Measurements from ENCODE around the gene GRM5. TPM values are rescaled to one million over a fixed set of nuclear protein-coding genes. Genes with fewer than 3 reads are reported as not detected.
"Not testable (repeated sequence)": the region's sequence is repeated elsewhere in the genome, so short reads cannot be mapped to it uniquely, and the experiment has no call there.

The GRM5 gene
- polyA plus RNA-seq, 1 donor = 0.05 TPM

GRCh38 chr11:88972210-88972609 lies 93.6 kb downstream of the GRM5 start:
- DNase-seq = no peak

DNA sequence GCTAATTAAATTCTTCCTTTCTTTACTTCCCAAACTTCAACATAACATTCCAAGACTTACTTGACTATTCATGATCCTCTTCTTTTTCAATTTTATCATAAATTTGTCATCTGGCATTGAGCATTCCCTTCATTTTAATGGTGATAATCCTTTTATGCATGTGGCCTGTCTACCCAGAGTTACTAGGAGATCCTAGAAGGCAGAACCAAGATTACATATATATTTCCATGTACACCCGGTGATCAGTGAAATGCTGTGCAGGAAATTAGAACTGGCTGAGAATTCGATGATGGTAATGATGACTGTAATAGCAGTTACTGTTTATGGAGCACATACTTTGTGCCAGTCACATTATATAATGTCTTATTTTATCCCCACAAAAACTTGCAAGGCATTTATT lies 104.2 kb downstream of the GRM5 start:
- not testable (repeated sequence) for DNase-seq

DNA sequence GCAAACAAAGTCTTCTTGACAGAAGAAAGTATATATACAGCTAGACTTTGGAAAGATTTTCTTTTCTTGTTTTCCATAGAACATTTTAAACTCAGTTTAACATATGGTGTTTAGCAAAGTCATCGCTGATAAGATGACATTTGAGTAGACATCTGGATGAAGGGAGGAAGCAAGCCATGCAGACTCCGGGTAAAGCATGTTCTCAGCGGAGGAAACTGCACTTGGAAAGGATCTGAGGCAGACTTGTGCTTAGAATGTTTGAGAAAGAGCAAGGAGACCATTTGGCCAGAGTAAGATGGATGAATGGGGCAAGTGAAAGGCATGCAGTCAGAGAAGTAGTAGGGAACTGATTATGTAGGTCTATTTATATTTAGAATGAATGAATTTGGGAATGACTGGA lies 105.9 kb downstream of the GRM5 start:
- not testable (repeated sequence) for DNase-seq

DNA sequence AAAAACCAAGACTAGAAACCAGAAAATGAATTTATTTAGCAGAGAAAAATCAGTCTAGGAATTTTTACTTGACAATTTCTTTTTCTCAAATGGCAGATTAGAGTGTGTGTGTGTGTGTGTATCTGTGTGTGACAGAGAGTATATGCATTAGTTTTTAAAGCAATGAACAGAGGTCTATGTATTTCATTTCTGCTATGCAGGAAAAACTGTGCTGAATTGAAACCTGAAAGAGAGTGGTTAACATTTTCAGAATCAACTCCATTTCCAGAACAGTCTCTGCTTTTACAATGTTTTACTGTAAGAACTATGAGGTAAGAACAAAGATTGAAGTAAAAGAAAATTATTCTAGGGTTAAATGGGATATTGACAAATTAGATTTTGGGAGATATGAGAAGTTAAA lies 114.8 kb downstream of the GRM5 start:
- DNase-seq = no peak

DNA sequence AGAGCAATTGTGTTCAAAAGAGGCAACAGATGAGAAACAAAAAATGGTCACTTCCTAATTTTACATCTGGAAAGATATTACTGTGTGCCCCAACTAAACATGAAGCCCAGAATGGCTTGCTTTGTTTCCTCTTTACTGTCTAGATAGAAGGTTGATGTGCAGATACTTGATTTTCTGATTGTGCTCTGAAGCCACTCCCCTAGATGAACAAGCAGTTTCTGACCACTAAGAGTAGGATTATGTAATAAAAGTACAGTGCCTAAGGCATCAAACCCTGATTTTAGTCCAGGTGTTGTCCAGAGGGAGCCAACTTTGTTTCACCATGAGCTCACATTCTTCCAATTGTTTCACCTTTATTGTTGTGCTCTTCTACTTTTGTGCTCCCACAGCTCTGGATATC lies 116.9 kb downstream of the GRM5 start:
- DNase-seq = not testable (repeated sequence)

DNA sequence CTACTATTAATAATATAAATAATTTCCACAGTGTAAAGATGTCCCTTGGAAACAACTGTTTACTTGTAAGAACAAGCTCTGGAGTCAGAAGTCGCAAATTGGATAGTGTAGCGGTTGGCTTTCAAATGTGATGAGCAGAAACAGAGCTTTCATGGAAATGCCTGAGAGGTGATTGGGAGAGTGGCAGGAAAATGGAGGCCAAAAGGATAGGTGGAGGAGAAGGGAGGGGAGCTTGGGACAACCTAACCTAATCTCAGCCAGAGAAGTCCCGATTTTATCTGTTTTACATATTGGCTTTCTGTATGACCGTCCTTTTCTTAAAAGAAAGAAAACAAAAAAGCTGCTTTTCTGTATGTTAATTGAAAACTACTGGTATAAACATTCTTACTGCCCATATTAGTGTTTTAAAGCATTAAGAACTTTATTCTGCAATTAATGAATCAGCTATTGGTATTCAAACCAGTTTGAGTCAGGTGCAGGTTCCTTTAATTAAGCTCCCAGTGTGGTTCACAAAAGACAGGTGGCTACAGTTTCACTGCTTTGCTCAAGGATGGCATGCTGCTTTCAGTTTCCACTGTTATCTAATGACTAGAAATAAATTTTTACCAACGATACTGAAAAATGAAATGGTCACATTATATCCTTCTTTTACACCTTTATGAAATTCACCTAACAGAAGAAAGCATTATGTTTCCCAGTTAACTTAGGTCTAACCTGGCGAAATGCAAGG lies 117.8 kb downstream of the GRM5 start:
- not testable (repeated sequence) for DNase-seq

GRCh38 chr11:88929665-88930064 lies 136.1 kb downstream of the GRM5 start:
- not testable (repeated sequence) for DNase-seq

DNA sequence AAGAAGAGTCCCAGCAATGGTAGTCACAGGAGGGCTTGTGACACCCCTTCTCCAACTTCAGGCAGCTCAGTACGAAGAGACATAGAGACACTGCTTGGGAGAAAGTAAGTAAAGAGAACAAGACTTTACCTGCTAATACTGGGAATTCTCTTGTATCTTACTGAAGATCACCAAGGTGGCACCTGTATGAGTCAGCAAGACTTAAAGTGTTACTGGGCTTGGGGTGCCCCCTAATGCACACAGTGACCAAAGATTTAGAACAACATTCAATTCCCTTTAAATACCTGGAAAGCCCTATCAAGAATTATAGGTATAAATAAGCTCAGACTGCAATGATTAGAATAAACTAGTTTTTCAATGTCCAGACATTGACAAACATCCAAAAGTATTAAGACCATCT lies 148.7 kb downstream of the GRM5 start:
- not testable (repeated sequence) for DNase-seq

DNA sequence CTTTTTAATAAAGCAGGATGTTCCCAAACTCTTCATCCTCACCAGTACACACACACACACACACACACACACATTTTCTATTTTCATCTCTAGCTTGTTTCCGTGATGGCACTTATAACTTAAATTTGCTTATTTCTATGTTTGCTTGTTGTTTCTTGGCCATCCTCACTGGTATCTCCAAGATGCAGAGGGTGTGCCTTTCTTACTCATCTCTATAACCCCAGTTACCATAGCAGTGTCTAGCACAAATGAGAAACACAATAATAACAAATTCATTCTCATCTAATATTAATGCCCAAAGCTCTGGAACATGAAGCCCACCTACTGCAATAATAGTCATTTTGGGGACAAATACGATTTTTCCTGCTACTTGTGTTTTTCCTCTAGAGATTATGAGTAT lies 156.3 kb downstream of the GRM5 start:
- DNase-seq = no peak

- DNase-seq = not testable (repeated sequence)
Observed at GRCh38 chr11:88901436-88901835, 164.3 kb downstream of the GRM5 start.

DNA sequence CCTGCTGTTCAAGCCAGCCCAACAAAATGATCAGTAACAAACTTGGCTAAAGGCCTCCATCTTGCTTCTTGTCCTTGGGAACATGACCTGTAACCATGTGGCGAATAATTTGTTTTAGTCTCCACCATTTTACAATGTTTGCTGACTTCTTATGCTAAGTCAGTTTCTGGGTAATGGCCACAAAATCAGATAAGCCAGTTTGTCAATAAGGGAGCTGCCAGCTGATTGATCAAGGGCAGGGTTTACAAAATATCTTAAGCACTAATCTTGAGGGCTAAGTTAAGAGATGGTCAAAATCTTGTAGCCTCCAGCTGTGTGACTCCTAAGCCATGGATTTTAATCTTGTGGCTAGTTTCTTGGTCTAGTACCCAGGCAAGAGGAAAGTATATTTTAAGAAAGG lies 176.9 kb downstream of the GRM5 start:
- DNase-seq = not testable (repeated sequence)

DNA sequence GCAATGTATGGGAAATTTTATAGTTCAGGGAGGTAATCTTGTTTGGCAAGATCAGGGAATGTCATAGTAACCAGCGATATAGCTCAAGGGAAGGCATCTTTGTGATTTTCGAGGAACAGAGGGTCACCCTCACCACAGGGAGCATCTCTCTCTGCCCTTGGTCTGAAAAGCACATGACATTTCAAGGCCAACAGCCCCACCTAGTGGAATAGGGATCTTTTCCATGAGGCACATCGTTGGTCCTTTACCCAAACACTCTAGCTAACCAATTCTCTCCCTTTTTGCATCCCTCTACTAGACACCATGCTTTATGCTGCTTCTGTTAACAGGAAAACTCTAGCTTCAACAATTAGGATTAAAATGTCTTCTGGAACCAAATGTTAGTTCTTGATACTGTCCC lies 179.0 kb downstream of the GRM5 start:
- DNase-seq = no peak

DNA sequence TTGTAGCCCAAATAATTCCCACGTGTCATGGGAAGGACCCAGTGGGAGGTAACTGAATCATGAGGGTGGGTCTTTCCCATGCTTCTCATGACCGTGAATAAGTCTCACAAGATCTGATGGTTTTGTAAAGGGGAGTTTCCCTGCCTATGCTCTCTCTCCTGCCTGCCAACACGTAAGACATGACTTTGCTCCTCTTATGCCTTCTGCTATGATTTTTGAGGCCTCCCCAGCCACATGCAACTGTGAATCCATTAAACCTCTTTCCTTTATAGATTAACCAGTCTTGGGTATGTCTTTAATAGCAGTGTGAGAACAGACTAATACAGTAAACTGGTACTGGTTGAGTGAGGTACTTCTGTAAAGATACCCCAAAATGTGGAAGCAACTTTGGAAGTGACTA lies 183.0 kb downstream of the GRM5 start:
- DNase-seq = not testable (repeated sequence)

DNA sequence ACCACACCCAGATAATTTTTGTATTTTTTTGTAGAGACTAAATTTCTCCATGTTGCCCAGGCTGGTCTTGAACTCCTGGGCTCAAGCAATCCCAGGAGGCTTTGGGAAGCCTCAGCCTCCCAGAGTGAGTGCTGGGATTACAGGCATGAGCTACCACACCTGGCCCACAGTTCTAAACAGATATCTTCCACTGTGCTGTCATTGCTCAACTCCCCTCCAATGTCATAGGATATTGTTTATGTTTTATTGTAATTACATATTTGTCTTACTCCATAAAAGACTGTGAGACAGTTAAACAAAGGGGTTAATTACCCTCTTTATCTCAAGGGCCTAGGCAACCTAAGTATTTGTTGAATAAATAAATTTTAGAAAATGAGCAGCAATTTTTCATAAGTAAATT lies 204.2 kb downstream of the GRM5 start:
- no peak for DNase-seq

GRCh38 chr11:88860431-88860830 lies 205.4 kb downstream of the GRM5 start:
- DNase-seq = not testable (repeated sequence)

DNA sequence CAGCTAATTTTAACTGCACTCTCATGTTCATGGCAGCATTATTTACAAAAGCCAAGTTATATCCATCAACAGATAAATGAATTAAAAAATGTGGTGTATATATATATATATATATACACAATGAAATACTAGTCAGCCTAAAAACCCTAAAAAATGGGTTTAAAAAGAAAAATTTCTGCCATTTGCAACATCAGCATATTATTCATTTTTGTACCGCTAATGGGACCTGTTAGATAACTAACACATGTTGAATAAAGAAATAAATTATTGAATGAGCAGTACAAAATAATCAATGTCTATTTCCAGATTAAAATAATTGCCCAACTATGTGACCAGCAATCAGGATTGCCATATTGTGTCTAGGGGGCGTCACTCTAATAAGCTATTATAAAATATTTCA lies 211.8 kb downstream of the GRM5 start:
- DNase-seq = not testable (repeated sequence)

- DNase-seq = not testable (repeated sequence)
Observed at GRCh38 chr11:88851547-88851946, 214.2 kb downstream of the GRM5 start.

GRCh38 chr11:88849773-88850172 lies 216.0 kb downstream of the GRM5 start:
- not testable (repeated sequence) for DNase-seq

DNA sequence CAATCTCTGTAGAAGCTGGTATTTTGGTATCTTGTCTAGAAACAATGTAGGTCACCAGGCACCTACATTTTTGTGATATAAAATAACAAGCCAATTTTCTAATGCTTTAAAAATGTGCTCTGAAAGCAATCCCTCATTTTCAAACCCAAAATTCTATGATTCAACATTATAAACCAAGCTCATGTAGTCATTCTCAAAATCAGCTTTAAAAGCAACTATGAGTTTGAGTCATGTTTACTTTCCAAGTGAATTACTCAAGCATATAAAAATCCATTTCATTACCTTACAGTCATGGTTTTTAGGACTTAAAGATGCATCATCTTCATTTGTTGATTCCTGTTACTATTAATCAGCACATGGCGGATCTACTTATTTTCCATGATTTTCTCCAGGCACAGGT lies 216.4 kb downstream of the GRM5 start:
- no peak for DNase-seq

GRCh38 chr11:88846266-88846665 lies 219.5 kb downstream of the GRM5 start:
- not testable (repeated sequence) for DNase-seq

DNA sequence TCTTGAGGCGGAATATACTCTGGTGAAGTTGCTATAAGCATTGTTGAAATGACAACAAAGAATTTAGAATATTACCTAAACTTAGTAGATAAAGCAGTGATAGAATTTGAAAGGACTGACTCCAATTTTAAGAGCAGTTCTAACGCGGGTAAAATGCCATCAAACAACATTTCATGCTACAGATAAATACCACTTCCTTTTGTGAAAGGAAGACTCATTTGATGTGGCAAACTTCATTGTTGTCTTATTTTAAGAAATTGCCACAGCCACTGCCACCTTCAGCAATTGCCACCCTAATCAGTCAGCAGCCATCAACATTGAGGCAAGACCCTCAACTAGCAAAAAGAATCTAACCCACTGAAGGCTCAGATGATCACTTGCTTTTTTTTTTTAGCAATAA lies 220.8 kb downstream of the GRM5 start:
- not testable (repeated sequence) for DNase-seq

DNA sequence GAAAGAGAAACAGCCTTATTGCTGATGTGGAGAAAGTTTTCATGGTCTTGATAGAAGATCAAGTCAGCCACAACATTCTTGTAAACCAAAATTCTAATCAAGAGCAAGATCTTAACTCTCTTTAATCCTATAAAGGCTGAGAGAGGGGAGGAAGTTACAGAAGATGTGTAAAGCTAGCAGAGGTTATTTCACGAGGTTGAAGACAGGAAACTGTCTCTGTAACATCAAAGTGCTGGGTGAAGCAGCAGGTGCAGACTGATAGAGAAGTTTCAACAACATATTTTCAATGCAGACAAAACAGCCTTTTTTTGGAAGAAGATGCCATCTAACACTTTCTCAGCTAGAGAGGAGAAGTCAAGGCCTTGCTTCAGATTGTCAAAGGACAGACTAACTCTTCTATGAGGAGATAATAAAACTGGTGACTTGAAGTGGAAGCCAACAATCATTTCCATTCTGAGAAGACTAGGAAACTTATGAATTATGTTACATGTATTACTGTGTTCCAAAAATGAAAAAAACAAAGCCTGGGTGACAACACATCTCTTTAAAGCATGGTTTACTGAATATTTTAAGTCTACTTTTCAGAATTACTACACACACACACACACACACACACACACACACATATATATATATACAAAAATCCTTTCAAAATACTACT lies 221.9 kb downstream of the GRM5 start:
- DNase-seq = not testable (repeated sequence)

GRCh38 chr11:88838139-88838538 lies 227.6 kb downstream of the GRM5 start:
- not testable (repeated sequence) for DNase-seq

- DNase-seq = not testable (repeated sequence)
Observed at GRCh38 chr11:88835709-88836108, 230.1 kb downstream of the GRM5 start.

Measured in hindlimb muscle (tissue), 1 donor.